ENCODE data around the gene BLOC1S5.

BLOC1S5 gene

GRCh38 chr6:8017705-8018104 is 46.5 kb downstream of the BLOC1S5 start:
- TF ChIP-seq CEBPB (IDR thresholded peaks at IDR 0.05) (no peak), EGR1 (IDR thresholded peaks at IDR 0.05) (no peak), ZBTB7A (IDR thresholded peaks at IDR 0.05; ENCODE audit: low read depth) (no peak), MAX (IDR thresholded peaks at IDR 0.05) (no peak), NFIC (IDR thresholded peaks at IDR 0.05) (no peak), EP300 (IDR thresholded peaks at IDR 0.05; ENCODE audit: borderline replicate concordance) (no peak), REST (IDR thresholded peaks at IDR 0.05; ENCODE audit: low read depth) (no peak), YY1 (IDR thresholded peaks at IDR 0.05; ENCODE audit: low read depth) (no peak), TEAD4 (IDR thresholded peaks at IDR 0.05) (no peak), RAD21 (IDR thresholded peaks at IDR 0.05; ENCODE audit: low read depth) (no peak), FOXM1 (IDR thresholded peaks at IDR 0.05; ENCODE audit: borderline replicate concordance, low read depth) (no peak), TAF1 (IDR thresholded peaks at IDR 0.05; ENCODE audit: low read depth) (no peak), USF1 (IDR thresholded peaks at IDR 0.05) (no peak), CREB1 (IDR thresholded peaks at IDR 0.05; ENCODE audit: low read depth) (no peak), TCF12 (IDR thresholded peaks at IDR 0.05; ENCODE audit: low read depth) (no peak)

GRCh38 chr6:8017276-8017701 is 46.9 kb downstream of the BLOC1S5 start:
- TF ChIP-seq RAD21 (IDR thresholded peaks at IDR 0.05; ENCODE audit: low read depth) (no peak), ZBTB7A (IDR thresholded peaks at IDR 0.05; ENCODE audit: low read depth) (no peak), TCF12 (IDR thresholded peaks at IDR 0.05; ENCODE audit: low read depth) (no peak), NFIC (IDR thresholded peaks at IDR 0.05) (no peak), TAF1 (IDR thresholded peaks at IDR 0.05; ENCODE audit: low read depth) (no peak), USF1 (IDR thresholded peaks at IDR 0.05) (no peak), YY1 (IDR thresholded peaks at IDR 0.05; ENCODE audit: low read depth) (no peak), TEAD4 (IDR thresholded peaks at IDR 0.05) (no peak), FOXM1 (IDR thresholded peaks at IDR 0.05; ENCODE audit: borderline replicate concordance, low read depth) (no peak), CREB1 (IDR thresholded peaks at IDR 0.05; ENCODE audit: low read depth) (no peak), EGR1 (IDR thresholded peaks at IDR 0.05) (no peak), CEBPB (IDR thresholded peaks at IDR 0.05) (no peak), MAX (IDR thresholded peaks at IDR 0.05) (no peak), EP300 (IDR thresholded peaks at IDR 0.05; ENCODE audit: borderline replicate concordance) (no peak), REST (IDR thresholded peaks at IDR 0.05; ENCODE audit: low read depth) (no peak)

GRCh38 chr6:8014947-8015346 is 49.2 kb downstream of the BLOC1S5 start:
- TF ChIP-seq TCF12 (IDR thresholded peaks at IDR 0.05; ENCODE audit: low read depth) (no peak), CEBPB (IDR thresholded peaks at IDR 0.05) (no peak)

GRCh38 chr6:8013763-8014162 is 50.4 kb downstream of the BLOC1S5 start:
- TF ChIP-seq CEBPB (IDR thresholded peaks at IDR 0.05) (no peak), YY1 (IDR thresholded peaks at IDR 0.05; ENCODE audit: low read depth) (no peak), TAF1 (IDR thresholded peaks at IDR 0.05; ENCODE audit: low read depth) (no peak), NFIC (IDR thresholded peaks at IDR 0.05) (no peak), EGR1 (IDR thresholded peaks at IDR 0.05) (no peak), CREB1 (IDR thresholded peaks at IDR 0.05; ENCODE audit: low read depth) (no peak), USF1 (IDR thresholded peaks at IDR 0.05) (no peak), FOXM1 (IDR thresholded peaks at IDR 0.05; ENCODE audit: borderline replicate concordance, low read depth) (no peak), TEAD4 (IDR thresholded peaks at IDR 0.05) (no peak), REST (IDR thresholded peaks at IDR 0.05; ENCODE audit: low read depth) (no peak), ZBTB7A (IDR thresholded peaks at IDR 0.05; ENCODE audit: low read depth) (no peak), EP300 (IDR thresholded peaks at IDR 0.05; ENCODE audit: borderline replicate concordance) (no peak), MAX (IDR thresholded peaks at IDR 0.05) (no peak), TCF12 (IDR thresholded peaks at IDR 0.05; ENCODE audit: low read depth) (no peak), RAD21 (IDR thresholded peaks at IDR 0.05; ENCODE audit: low read depth) (no peak)

All from Ishikawa (cell line).